Fibroblast of mammary gland (primary cell): ENCODE data around the gene ABHD4.

Experiments used
- DNase-seq: peaks from one replicate; pipeline ENCODE4 v3.0.0-alpha.2; 2010; ENCODE audit warnings: low read depth
- H3K4me3 ChIP-seq: 2 replicates; pipeline ENCODE4 v1.5.1; 2011; ENCODE audit warnings: low read depth, mild to moderate bottlenecking, low read length, moderate library complexity; ENCODE audit not compliant: control insufficient read depth
- CTCF ChIP-seq: conservative IDR thresholded peaks from 2 replicates; pipeline ENCODE4 v1.5.1; 2011; ENCODE audit warnings: low read depth, low read length, inconsistent platforms; ENCODE audit not compliant: control insufficient read depth, insufficient read depth

ABHD4 gene

DNA sequence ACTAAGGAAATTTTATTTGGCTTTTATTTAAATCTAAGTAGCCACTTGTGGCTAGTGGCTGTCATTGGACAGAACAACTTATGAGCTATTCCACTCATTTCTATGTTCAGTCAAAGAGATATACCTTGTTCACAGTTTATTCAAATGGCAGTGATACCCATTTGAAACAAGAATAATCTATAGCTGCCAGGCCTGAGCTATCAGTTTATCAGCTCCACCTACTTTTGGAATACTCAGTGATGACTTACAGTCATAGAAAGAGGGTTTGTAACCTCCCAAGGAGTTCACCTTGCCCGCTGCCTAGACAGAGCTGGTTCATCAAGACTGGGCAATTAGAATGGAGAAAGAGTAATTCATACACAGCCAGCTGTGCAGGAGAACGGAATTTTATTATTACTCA, 4.5 kb upstream of the ABHD4 start:
- no peak for TF ChIP-seq CTCF
- no peak overlapping the region for H3K4me3 ChIP-seq
- no peak for DNase-seq

GRCh38 chr14:22594156-22594716, 3.9 kb upstream of the ABHD4 start:
- no peak for DNase-seq
- no peak overlapping the region for H3K4me3 ChIP-seq
- no peak for TF ChIP-seq CTCF

DNA sequence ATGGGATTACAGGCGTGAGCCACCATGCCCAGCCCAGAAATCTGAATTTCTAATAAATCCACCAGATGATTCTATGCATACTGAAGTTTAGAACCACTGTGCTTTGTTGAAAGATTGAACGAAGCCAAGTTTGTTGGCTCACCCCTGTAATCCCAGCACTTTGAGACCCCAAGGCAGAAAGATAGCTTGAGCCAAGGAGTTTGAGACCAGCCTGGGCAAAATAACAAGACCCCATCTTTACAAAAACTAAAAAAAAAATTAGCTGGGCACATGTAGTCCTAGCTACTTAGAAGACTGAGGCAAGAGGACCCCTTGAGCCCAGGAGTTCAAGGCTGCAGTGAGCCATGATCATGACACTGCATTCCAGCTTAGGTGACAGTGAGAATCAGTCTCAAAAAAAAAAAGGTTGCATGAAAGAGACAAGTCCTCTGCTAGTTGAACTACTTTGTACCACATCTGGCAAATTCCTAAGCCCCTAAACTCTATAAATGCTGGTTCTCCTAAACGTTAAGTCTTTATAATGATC, 1.7 kb upstream of the ABHD4 start:
- TF ChIP-seq CTCF, result no peak
- no peak for DNase-seq
- no peak overlapping the region for H3K4me3 ChIP-seq

DNA sequence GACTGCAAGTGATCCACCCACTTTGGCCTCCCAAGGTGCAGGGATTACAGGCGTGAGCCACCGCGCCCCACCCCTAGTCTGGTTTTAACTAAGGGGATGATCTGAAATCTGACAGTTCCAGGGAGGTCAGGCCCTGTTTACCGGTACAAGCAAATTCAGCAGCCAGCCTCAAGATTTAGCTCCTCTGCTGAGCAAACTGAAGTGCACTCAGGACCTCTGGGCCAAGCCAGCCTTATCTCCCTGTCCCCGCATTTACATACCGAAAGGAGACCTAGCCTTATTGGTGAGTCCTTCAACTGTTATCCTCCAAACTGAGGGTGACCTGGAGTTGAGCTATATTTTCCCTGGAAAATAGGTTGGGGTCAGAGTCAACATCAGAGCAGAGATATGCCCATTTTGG, 835 bp upstream of the ABHD4 start:
- H3K4me3 ChIP-seq, result no peak overlapping the region
- TF ChIP-seq CTCF, result no peak
- no peak for DNase-seq

DNA sequence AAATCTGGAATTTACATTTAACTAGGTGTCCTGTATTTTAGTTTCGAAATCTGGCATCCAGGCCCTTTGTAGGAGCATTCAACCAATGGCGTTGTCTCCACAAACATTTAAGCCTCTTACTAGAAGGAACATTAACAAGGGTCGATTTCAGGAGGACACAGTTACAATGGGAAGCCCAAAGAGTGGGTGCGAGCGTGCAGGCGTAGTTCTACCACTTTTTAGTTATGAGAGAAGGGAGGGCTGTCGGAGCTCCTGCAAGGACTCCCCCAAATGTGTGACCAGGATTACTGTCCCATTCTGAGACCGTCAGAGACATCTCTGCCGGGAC, 365 bp upstream of the ABHD4 start:
- TF ChIP-seq CTCF, result no peak
- H3K4me3 ChIP-seq, result peak overlapping the region; percentile 91
- no peak for DNase-seq

GRCh38 chr14:22598896-22599244, 770 bp downstream of the ABHD4 start:
- H3K4me3 ChIP-seq, result peak overlapping the region; percentile 91
- TF ChIP-seq CTCF, result peak; percentile 38
- DNase-seq, result peak; percentile 65

DNA sequence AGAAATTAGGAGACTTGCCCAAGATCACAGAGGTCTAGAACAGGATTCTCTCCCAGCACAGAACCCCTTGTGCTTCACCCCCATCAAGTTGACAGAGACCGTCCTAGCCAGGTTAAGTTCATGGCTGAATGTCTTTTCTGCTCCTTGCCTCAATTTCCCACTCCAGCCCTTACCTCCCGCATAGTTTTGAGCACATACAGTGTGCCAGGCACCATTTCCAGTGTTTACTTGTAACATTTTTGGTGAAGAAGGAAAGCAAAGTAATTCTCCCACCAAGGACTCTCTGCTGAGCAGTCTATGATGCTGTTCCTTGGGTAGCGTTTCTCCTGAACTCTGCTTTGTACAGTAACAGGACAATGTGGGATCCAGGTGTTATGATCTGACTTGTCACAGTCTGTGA, 1.2 kb downstream of the ABHD4 start:
- DNase-seq, result no peak
- peak overlapping the region; percentile 91 for H3K4me3 ChIP-seq
- TF ChIP-seq CTCF, result no peak
